Right forelimb (tissue), 1 donor: ENCODE measurements around the gene XRCC2.
A peak's percentile ranks its signal among the peaks of the same experiment; 100 is the strongest.
"Not testable (repeated sequence)": the region's sequence is repeated elsewhere in the genome, so short reads cannot be mapped to it uniquely, and the experiment has no call there.

Experiments used
- DNase-seq: peaks from one replicate; pipeline ENCODE4 v3.0.0-alpha.2; 2018

XRCC2 gene

DNA sequence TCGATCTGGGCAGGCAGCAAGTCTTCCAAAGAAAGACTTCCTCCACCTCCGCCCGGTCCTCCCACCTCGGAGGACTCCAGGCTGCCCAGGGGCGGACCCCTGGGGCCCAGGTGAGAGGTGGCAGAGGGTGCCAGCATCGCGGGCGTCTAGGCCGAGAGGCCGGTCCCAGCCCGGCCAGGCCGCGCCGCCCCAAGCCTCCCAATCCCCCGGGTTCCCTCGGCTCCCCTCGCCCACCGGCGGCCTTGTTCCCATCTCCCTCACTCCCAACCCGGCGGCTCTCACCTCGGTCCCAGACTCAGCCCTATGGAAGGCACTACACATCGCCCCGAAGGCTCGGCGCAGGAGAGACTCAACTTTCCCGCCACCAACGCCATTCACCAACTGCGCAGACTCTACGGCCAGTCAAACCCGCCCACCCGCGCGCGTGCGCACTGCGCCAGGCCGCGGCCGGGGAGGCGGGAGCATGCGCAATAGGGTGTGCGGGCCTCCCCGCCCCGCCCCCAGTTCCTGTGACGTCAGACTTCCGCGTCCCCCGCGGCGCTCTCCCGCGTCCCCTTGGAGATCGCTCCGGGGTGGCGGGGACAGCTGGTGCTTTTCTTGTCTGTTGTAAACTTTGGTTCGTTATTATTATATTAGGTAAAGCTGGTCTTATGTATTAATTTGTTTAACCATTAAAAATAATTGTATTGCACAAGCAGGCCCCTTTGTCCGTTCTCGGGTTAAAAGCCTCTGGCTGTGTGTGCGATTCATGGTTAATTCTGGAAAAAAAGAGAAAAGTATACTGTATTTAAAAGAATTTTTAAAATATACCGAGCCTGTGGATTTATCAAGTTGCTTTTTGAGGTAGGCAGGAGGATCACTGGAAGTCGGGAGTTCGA is at the start of gene XRCC2:
TSS of gene XRCC2 (minus strand) at position 383 of the 878 bp plus-strand sequence. CDS start at position 321, 62 bp downstream.
- peak; percentile 98 for DNase-seq

DNA sequence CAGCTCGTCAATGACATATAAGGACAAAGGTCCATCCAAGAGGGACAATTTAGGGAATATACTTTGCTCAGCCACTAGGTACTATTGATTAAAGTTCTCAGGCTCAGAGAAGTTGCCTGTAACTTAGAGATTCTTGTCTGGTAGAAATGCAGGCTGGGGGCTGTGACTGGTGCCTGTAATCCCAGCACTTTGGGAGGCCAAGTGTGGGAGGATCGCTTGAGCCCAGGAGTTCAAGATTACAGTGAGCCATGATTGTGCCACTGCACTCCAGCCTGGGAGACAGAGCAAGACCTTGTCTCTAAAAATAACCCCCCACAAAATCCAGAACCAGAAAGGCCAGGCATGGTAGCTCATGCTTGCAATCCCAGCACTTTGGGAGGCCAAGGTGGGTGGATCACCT is 47.4 kb upstream of the XRCC2 start:
- no peak for DNase-seq

DNA sequence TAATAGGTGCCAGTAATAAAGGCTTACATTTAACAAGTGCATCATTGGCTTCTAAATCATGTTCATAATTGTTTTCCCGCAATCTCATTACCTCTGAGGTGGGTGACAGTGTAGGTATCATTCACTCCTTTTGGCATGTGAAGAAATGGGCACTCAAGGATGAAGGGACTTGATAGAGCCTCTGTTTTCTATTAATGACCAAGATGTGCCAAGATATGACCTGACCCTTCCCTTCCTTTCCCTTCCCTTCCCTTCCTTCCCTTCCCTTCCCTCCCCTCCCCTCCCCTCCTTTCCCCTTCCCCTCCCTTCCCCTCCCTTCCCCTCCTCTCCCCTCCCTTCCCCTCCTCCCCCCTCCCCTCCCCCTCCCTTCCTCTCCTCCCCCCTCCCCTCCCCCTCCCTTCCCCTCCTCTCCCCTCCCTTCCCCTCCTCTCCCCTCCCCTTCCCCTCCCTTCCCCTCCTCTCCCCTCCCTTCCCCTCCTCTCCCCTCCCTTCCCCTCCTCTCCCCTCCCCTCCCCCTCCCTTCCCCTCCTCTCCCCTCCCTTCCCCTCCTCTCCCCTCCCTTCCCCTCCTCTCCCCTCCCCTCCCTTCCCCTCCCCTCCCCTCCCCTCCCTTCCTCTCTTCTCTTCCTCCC is 36.6 kb upstream of the XRCC2 start:
- not testable (repeated sequence) for DNase-seq

DNA sequence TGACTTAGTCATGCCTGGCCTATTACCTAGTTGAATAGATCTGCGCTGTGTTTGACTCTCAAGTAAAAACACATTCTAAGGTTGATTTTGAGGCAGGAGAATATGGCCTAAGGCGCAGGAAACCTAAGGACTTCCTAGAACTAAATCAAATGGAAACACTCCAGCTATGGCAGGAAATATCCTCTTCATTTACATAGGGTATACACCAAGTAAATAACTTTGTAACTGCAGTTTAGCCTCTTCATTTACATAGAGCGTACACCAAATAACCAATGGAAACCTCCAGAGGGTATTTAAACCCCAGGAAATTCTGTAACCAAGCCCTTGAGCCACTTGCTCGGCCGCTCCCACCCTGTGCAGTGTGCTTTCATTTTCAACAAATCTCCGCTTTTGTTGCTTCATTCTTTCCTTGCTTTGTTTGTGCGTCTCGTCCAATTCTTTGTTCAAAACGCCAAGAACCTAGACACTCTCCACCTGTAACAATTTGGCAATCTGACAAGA is 35.6 kb upstream of the XRCC2 start:
- no peak for DNase-seq

DNA sequence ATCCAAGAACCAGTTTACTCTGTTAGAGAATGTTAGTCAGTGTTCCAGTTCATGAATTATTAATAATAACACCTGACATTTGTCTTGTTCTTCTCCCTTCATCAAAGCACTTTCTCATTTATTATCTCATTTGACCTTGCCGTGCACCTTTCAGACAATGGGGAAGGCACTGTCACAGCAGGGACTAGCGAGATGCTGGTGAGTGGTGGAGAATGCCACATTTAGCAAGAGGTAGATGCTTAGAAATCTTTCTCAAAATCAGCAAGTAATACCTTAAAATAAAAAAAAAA is 34.2 kb upstream of the XRCC2 start:
- DNase-seq, result no peak

DNA sequence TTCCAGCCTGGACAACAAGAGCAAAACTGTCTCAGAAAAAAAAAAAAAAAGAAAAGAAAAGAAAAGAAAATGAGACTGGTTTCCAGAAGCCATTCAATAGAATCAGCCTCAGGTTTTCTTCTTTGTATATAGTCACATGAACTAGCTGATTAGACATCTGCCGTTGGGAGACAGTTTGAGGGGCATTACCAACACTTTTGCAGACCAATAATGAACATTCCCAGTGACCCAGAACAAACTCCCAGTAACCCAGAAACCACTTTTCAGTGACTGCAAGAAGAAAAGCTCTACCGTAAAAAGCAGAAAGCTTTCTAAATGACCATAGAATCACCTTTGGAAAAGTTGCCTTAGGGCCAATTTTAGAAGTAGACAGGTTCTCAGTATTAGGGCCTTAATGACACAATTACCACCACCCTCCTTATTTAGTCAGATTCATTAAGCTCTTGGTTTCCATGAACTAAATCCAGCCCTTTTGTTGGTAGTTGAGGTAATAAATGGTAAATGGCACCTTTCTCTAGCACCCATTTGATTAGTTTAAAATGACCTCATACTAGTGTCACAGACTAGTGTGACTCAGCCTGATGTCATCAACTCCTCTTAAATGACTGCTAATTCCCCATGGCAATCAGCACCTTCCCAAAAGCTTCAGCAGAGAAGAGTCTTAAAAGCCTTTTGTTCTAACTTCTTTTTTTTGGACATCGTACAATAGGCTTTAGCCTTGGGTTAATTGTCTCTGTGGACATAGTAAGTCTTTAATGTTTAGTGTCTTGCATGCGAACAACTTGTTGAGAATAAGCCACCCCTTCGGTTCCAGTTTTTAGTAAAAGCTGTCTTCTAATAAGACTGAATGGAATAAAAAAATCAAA is 33.6 kb upstream of the XRCC2 start:
- DNase-seq, result no peak

DNA sequence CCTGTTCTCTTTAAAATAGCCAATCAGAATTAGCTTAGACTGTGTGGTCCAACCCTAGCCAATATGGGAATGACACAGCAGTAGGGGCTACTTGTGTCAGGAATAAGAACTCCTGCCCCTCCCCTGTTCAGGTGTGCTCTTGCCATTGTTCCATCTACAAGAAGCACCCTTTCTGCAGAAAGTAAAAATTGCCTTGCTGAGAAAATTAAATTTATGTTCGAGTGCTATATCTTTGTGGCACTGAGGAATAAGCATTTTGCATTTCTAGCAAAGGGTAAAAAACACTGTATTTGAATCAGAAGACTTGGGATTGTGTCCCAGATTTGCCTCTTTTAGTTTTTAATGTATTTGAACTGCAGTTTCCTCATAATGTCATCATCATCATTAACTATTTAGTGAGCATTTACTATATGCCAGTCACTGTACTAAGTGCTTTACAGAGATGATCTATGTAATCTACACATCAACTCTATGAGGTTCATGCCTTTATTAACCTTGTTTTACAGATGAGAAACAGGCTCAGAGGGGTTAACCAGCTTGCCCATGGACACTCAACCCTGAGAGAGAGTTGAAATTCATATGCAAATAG is 28.9 kb upstream of the XRCC2 start:
- no peak for DNase-seq

DNA sequence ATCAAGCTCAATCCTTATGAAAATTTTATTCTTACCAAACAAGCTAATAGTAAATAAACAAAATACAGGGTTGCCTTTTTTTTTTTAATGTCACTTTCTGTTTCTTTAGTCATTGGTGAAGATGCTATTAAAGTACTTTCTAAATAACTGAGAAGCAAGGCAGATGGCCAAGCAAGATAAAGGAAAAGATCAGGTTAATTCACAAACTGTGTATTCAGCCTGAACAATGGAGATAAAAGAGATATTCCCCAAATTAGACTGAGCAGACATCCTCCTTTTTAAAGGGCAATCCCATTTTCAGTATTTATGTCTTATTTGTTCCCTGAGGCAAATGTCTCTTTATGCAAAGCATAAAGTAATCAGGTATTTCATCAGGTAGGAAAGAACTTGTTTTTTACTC is 23.1 kb upstream of the XRCC2 start:
- DNase-seq, result no peak

DNA sequence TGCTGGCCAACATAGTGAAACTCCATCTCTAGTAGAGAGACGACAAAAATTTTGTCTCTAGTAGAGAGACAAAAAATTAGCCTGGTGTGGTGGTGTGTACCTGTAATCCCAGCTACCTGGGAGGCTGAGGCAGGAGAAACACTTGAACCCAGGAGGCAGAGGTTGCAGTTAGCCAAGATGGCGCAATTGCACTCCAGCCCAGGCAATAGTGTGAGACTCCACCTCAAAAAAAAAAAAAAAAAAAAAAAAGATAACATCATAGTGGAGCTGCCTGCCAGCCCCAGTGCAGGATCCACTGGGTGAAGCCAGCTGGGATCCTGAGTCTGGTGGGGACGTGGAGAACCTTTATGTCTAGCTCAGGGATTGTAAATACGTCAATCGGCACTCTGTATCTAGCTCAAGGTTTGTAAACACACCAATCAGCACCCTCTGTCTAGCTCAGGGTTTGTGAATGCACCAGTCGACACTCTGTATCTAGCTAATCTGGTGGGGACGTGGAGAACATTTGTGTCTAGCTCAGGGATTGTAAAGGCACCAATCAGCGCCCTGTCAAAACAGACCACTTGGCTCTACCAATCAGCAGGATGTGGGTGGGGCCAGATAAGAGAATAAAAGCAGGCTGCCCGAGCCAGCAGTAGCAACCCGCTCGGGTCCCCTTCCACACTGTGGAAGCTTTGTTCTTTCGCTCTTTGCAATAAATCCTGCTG is 21.5 kb upstream of the XRCC2 start:
- DNase-seq, result not testable (repeated sequence)

DNA sequence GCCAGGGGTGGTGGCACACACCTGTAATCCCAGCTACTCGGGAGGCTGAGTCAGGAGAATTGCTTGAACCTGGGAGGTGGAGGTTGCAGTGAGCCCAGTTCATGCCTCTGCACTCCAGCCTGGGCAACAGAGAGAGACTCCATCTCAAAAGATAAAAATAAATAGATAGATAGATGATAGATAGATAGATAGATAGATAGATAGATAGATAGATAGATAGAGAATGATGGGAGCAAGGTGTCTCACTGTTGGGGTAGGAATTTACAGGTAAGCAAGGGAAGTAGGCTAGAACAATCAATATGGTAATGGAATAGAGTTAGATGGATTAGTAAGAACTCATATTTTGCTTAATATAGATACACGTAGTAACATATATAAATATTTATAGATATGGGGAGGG is 16.3 kb upstream of the XRCC2 start:
- DNase-seq, result not testable (repeated sequence)

DNA sequence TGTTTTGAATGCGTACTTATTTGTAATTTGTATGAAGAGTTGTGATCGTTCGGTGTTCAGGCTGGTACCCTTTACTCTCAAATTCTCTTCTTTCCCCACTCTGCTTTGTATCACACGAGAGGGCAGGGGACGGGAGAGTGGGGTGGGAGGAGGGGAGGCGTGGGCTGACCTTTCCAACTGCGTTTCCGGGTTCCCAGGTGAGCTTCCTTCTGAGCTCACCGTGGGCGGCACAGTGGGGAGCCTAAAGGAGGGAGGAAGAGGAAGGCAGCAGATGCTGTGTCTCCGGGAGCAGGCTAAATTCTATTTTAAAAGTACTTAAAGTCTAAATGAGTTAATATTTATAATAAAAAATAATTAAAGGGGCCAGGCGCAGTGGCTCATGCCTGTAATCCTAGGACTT is 7.4 kb upstream of the XRCC2 start:
- no peak for DNase-seq

DNA sequence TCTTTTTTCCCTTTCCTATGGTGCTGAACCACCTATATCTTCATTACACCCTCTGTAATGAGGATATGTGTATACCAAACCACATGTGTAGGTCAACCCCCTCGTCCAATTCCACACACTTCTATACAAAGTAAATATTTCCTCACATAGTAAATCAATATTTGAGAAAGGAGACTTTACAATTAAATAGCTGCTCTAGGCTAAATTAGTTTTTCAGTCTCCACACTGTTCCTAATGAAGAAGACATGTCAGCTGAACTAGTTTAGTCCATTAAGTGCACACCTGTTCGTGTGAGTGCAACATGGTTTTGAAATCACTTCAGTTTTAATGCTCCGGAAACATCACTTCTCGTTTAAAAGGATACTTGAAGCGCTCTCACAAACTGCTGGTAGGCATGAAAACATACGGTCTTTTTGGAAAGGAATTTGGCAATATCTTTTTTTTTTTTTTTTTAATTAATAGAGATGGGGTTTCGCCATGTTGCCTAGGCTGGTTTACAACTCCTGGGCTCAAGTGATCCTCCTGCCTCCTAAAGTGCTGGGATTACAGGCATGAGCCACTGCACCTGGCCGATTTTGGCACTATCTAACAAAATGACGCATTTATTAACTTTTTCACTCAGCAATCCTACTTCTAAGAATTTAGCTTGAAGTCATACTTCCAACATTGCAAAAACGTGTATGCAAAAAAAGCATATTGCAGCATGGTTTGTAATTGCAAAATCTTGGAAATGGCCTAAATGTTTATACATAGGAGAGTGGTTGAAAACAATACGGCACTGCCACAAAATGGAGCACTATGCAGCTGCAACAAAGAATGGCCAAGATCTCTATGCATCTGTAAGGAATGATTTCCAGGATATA is 2.1 kb upstream of the XRCC2 start:
- DNase-seq, result no peak

DNA sequence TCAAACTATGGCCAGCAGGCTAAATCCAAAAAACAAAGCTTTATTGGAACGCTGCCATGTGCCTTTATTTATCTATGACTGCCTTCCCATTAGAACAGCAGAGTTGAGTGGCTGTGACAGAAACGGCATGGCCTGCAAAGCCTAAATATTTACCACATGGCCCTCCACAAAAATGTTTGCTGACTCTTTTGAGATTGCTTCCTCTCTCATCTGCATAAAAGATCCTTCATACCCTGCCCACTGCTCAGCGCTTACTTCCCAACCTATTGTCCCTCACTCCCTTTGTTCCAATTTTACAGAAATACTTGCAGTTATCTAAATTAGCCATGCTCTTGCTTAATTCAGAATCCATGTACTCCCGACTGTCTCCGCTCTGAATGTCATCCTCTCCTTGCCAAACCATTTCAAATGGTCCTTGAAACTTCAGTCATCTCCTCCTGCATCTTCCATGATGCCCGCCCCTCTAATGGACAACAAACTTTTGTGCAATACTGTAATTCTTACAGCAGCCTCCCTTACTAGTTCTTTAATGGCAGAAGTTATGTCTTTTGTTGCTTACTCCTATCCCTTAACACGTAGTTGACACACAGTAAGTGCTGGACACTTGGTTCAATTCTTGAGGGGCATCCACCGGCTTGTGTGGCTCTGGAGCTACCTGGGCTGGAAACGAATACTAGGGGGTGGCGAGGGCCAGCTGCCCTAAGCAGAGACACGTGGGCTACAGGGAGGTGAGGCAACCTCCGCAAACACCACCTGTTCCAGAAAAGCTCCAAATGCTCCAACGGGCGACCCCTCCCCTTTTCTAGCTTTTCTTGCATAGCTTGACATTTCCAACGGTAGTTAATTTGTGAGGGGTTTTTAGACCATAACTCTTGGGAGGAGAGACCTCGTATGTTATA is 832 bp downstream of the XRCC2 start:
- no peak for DNase-seq

DNA sequence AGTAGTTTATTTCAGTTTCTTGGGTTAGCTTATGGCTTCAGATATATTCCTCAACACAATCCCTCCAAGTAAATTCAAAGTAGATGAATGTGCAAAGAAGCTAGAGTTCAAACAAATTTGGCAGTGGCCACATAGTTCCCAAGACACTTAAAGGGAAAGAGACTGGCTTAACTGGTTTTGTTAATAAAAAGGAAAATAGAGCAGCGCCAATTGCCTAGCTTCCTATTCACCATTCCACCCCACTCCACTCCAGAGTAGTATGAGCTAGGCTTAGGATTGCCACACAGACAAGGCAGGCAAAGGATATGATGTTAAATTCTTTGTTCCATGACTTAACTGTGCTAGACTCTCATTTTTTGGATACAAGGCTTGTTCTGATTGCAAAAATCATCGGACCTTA is 2.0 kb downstream of the XRCC2 start:
- DNase-seq, result no peak

DNA sequence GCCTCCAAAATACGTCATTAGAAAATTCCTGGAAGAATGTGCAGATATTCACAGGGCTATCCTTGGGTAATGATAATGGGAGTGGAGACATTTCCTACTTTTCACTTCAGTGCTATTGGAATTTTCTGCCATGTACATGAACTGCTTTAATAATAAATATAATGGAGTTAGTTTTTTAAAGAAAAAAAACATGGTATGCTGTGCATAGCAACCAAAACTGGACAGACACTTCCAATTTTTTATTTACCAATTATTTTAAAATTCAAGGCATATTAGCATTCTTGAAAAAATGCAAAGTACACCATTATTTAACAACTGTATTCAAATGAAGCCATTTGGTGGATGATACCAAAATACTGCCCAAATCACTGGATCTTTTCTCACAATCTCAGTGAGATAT is 3.3 kb downstream of the XRCC2 start:
- DNase-seq, result no peak

DNA sequence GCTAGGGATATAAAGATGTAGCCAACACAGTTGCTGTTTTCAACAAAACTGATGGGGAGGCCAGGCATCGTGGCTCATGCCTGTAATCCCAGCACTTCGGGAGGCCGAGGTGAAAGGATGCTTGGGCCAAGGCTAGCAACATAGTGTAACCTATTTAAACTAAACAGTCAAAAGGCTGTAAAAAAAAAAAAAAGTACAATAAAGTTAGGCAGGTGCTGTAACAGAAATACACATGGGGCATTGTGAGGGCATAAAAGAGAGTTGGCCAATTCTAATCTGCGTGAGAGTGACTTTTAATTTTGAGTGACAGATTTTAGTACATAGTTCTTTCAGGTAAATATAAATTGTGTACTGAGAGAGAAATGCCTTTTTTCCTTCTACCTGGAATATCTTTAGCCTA is 6.2 kb downstream of the XRCC2 start:
- DNase-seq, result no peak

DNA sequence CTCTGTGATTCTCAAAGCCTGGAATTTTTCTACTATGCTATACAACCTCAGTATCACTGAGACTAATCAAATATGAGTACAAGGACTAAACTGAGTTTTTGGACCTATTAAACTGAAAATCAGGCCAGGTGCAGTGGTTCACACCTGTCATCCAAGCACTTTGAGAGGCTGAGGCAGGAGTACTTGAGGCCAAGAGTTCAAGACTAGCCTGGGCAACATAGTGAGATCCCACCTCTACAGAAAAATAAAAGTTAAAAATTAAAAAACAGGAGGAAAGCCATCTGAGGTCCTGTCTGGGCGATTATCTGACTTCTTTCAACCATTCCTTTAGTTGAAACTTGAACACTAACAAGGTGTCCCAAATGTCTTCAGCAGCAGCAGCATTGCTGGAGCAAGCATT is 7.0 kb downstream of the XRCC2 start:
- DNase-seq, result no peak

DNA sequence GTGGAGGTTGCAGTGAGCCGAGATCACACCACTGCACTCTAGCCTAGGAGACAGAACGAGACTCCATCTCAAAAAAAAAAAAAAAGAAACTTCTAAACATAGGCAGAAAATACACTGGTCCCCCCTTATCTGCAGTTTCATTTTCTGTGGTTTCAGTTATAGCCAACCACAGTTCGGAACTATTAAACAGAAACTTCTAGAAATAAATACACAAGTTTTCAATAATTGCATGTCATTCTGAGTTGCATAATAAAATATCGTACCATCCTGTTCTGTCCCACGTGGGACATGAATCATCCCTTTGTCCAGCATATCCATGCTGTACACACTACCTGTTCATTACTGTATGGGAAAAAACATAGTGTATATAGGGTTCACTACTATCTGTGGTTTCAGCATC is 8.0 kb downstream of the XRCC2 start:
- no peak for DNase-seq

DNA sequence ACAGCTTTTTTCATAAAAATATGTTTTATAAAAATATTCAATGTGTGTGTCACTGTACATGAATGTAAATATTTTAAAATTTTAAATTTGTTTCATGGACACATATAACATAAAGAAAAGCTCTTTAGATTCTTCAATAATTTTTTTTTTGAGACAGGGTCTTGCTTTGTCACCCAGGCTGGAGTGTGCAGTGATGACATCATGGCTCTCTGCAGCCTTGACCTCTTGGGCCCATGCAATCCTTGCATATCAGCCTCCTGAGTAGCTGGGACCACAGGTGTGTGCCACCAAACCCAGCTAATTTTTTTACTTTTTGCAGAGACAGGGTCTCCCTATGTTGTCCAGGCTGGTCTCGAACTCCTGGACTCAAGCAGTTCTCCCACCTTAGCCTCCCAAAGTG is 9.9 kb downstream of the XRCC2 start:
- no peak for DNase-seq

DNA sequence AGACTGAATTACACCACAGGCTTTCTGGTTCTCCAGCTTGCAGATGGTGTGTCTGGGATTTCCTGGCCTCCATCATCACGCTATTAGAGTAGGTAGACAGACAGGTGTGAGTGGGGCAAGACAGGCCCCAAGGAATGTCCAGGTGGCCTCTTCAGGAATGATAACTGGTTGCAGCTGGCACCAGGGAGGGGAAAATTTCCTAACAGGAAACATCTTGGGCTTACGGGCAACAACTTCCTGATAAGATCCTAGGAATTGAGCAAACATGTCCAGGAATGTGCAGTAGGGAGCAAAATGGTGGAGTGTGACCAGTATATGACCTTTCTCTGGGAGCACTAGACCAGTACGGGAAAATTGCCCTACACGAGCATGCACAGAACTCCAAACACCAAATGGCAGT is 11.3 kb downstream of the XRCC2 start:
- no peak for DNase-seq
